ENCODE measurements around the gene ZNF749. TPM values are rescaled to one million over a fixed set of nuclear protein-coding genes. Genes with fewer than 3 reads are reported as not detected.

ZNF749 gene
- total and polyA plus RNA-seq, 2 of the 8 experiments (the other 6 are each of a cell fraction or from before 2014, with no cell fraction given): 15.2 to 24.4 TPM

DNA sequence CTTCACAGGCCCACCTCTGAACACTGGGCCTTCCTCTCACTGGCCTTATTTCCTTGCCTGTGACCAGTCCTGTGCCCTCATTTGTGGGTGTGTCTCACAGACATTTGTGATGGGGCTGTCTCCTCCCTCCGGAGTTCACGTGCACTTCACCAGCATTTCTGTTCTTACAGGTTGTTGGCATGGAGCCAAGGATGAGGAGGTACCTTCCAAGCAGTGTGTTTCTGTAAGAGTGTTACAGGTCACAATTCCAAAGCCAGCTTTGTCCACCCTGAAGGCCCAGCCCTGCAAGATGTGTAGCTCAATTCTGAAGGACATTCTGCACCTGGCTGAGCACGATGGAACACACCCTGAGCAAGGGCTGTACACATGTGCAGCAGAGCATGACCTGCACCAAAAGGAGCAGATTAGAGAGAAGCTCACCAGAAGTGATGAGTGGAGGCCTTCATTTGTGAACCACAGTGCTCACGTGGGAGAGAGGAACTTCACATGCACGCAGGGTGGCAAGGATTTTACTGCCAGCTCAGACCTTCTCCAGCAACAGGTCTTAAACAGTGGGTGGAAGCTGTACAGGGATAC is 8.1 kb downstream of the ZNF749 start:
- H2AFZ ChIP-seq (ENCODE audit: low read length): no peak overlapping the region
- H2BK120ac ChIP-seq (replicated peaks; ENCODE audit: low read depth, low read length): no peak overlapping the region
- no peak overlapping the region for H3K56ac ChIP-seq (replicated peaks; ENCODE audit: insufficient read length, low read depth, low read length)
- 79% methylated on average over 5 of the region's 5 CpGs; no CpG with 5 or more reads in 1 of the 2 experiments for WGBS, 2 experiments (ENCODE audit: extremely low coverage in 1 of 2, insufficient coverage in 1 of 2, insufficient read length in 1 of 2, insufficient replicate concordance in 2 of 2, low coverage in 1 of 2, low lambda C conversion rate in 2 of 2, missing lambda C conversion rate in 1 of 2)
- H3K23me2 ChIP-seq (ENCODE audit: low read depth, low read length): no peaks in the 10 kb centered on the region
- no peak for FAIRE-seq
- peaks cover 22% of the 10 kb centered on the region for H3K79me1 ChIP-seq (ENCODE audit: low read depth, low read length)
- H2BK20ac ChIP-seq (ENCODE audit: low read length): no peak overlapping the region
- H4K5ac ChIP-seq (ENCODE audit: insufficient read length, low read depth, low read length): no peak overlapping the region
- no peak overlapping the region for H3K23ac ChIP-seq (ENCODE audit: insufficient read length)
- H3K9me3 ChIP-seq (ENCODE audit: insufficient read depth in 2 of 2, low read depth in 1 of 2, low read length in 1 of 2): peaks cover 0 to 4% of the 10 kb centered on the region in 2 experiments; a peak in 1 of 4 replicates
- no peaks in the 10 kb centered on the region for H3K27me3 ChIP-seq (replicated peaks in 1 of 4; ENCODE audit: control insufficient read depth in 3 of 4, extremely low read depth in 1 of 4, insufficient read depth in 3 of 4, low read length in 3 of 4)
- no peak overlapping the region for H4K8ac ChIP-seq (ENCODE audit: extremely low read depth, insufficient read depth, low read length)
- no peak overlapping the region for H3K27ac ChIP-seq (ENCODE audit: low read depth, low read length)
- no peaks in the 10 kb centered on the region for H3K4me1 ChIP-seq (replicated peaks in 1 of 4; ENCODE audit: control insufficient read depth in 3 of 4, insufficient read depth in 4 of 4, low read length in 3 of 4)
- POLR2A ChIA-PET (ENCODE audit: partially characterized antibody): interaction anchor here (0.9 to 6.3 kb wide), 3 partner anchors 8 to 16 kb away, joined by 3 to 43 read pairs (median 3); partner anchors contain the start of genes VN1R1 and ZNF749
- H2BK5ac ChIP-seq (ENCODE audit: low read depth, low read length): no peak overlapping the region
- H2AK5ac ChIP-seq (ENCODE audit: low read depth, low read length): no peak overlapping the region
- no peak overlapping the region for H2BK15ac ChIP-seq (ENCODE audit: low read length)
- no peak overlapping the region for H4K91ac ChIP-seq (replicated peaks; ENCODE audit: insufficient read length, low read length)
- CTCF ChIA-PET (ENCODE audit: partially characterized antibody): no interaction called here
- H4K20me1 ChIP-seq (replicated peaks in 1 of 2; ENCODE audit: control insufficient read depth in 1 of 2, insufficient read depth in 2 of 2, low read length in 2 of 2): peaks cover 0 to 9% of the 10 kb centered on the region in 2 experiments
- H3K14ac ChIP-seq (ENCODE audit: insufficient read length): no peak overlapping the region
- no peak for DNase-seq (ENCODE audit: low read depth in 1 of 2, low spot score in 2 of 2)
- peaks cover 5 to 32% (median 26%) of the 10 kb centered on the region in 4 experiments; a peak in 7 of 8 replicates for H3K36me3 ChIP-seq (ENCODE audit: control insufficient read depth in 2 of 4, insufficient read depth in 4 of 4, low read length in 3 of 4)
- H3K4me2 ChIP-seq (ENCODE audit: insufficient read depth in 1 of 2, low read depth in 2 of 2, low read length in 2 of 2): no peak overlapping the region
- no peak overlapping the region for H3K4ac ChIP-seq (replicated peaks; ENCODE audit: insufficient read length, low read depth, low read length)
- no peak overlapping the region for H2BK12ac ChIP-seq (ENCODE audit: low read depth, low read length)
- no peak overlapping the region for H3K4me3 ChIP-seq (ENCODE audit: extremely low read depth in 1 of 4, insufficient read depth in 2 of 4, low read depth in 3 of 4, low read length in 4 of 4)
- H3K79me2 ChIP-seq (ENCODE audit: control insufficient read depth in 1 of 2, insufficient read depth in 2 of 2, low read length in 2 of 2): peaks cover 18 to 47% of the 10 kb centered on the region in 2 experiments
- no peak overlapping the region for H3K18ac ChIP-seq (ENCODE audit: extremely low read depth, low read length)
- H3K9ac ChIP-seq (replicated peaks in 1 of 4; ENCODE audit: extremely low read depth in 1 of 4, low read depth in 3 of 4, low read length in 3 of 4): no peak overlapping the region
- no peak for TF ChIP-seq GTF2F1 (IDR thresholded peaks at IDR 0.05; ENCODE audit: borderline replicate concordance, low read depth, low read length)
- TF ChIP-seq SP2 (IDR thresholded peaks at IDR 0.05; ENCODE audit: low read length): no peak
- TF ChIP-seq TCF12 (IDR thresholded peaks at IDR 0.05; ENCODE audit: low read depth, low read length): no peak
- no peak for TF ChIP-seq TBP (IDR thresholded peaks at IDR 0.05; ENCODE audit: low read depth, low read length)
- no peak for TF ChIP-seq SP4 (IDR thresholded peaks at IDR 0.05; ENCODE audit: low read length)
- no peak for TF ChIP-seq TAF7 (optimal IDR thresholded peaks at IDR 0.05; ENCODE audit: borderline replicate concordance, low read depth, low read length)
- no peak for TF ChIP-seq E2F6 (IDR thresholded peaks at IDR 0.05)
- no peak for TF ChIP-seq HDAC2 (IDR thresholded peaks at IDR 0.05; ENCODE audit: borderline replicate concordance in 1 of 2, low read depth in 2 of 2, low read length in 2 of 2)
- TF ChIP-seq SIN3A (conservative IDR thresholded peaks at IDR 0.05 in 1 of 2, IDR thresholded peaks at IDR 0.05 in 1 of 2; ENCODE audit: low read depth in 1 of 2, low read length in 2 of 2): no peak
- TF ChIP-seq RXRA (IDR thresholded peaks at IDR 0.05; ENCODE audit: insufficient read depth, low read depth, low read length): no peak
- no peak for TF ChIP-seq CHD1 (IDR thresholded peaks at IDR 0.05; ENCODE audit: low read depth, low read length)
- TF ChIP-seq FOSL1 (IDR thresholded peaks at IDR 0.05; ENCODE audit: insufficient read depth, low read depth, low read length): no peak
- TF ChIP-seq POLR2A (IDR thresholded peaks at IDR 0.05; ENCODE audit: control extremely low read depth in 1 of 2, low read depth in 2 of 2, low read length in 2 of 2): no peak
